ENCODE measurements around the gene SRL. TPM values are rescaled to one million over a fixed set of nuclear protein-coding genes. Genes with fewer than 3 reads are reported as not detected.
A peak's percentile ranks its signal among the peaks of the same experiment; 100 is the strongest.

The SRL gene
- total and polyA plus RNA-seq, 2 donors from 2014 or later: 2.6 to 3.3 TPM

- Histone ChIP-seq H3K27me3 (ENCODE audit: control insufficient read depth, insufficient read depth, low read length) (no peaks in the 10 kb centered on the region), H3K27ac (ENCODE audit: low read depth in 2 of 2, low read length in 2 of 2) (no peak overlapping the region), H3K4me3 (ENCODE audit: low read length in 3 of 3) (no peak overlapping the region), H3K36me3 (ENCODE audit: control insufficient read depth in 2 of 3, insufficient read depth in 3 of 3, low read length in 3 of 3) (peaks cover 0 to 7% (median 0%) of the 10 kb centered on the region in 3 donors), H3K4me1 (ENCODE audit: control insufficient read depth in 2 of 3, insufficient read depth in 2 of 3, low read depth in 1 of 3, low read length in 3 of 3) (peaks cover 0 to 5% (median 0%) of the 10 kb centered on the region in 3 donors), H3K9ac (ENCODE audit: low read length in 3 of 3) (no peak overlapping the region), H3K9me3 (ENCODE audit: control insufficient read depth in 2 of 3, insufficient read depth in 1 of 3, low read length in 3 of 3) (no peaks in the 10 kb centered on the region)
- TF ChIP-seq CTCF (IDR thresholded peaks at IDR 0.05; ENCODE audit: borderline replicate concordance, extremely low read depth, insufficient read depth): no peak
- intact Hi-C loops (cut with DNase I): loop anchor here (10.0 kb wide), 1 partner anchor 279 kb away; no protein-coding TSS in a partner anchor
- FAIRE-seq (no peak), DNase-seq (peak; percentile 85 to 96 (median 91))
These were observed 21.9 kb upstream of the SRL start for GRCh38 chr16:4263504-4264436.

GRCh38 chr16:4262303-4262835 is 20.5 kb upstream of the SRL start:
- Histone ChIP-seq H3K9ac (ENCODE audit: low read length in 3 of 3) (no peak overlapping the region), H3K27ac (ENCODE audit: low read depth in 2 of 2, low read length in 2 of 2) (no peak overlapping the region), H3K9me3 (ENCODE audit: control insufficient read depth in 2 of 3, insufficient read depth in 1 of 3, low read length in 3 of 3) (no peaks in the 10 kb centered on the region), H3K4me3 (ENCODE audit: low read length in 3 of 3) (no peak overlapping the region), H3K4me1 (ENCODE audit: control insufficient read depth in 2 of 3, insufficient read depth in 2 of 3, low read depth in 1 of 3, low read length in 3 of 3) (peaks cover 0 to 5% (median 0%) of the 10 kb centered on the region in 3 donors), H3K27me3 (ENCODE audit: control insufficient read depth, insufficient read depth, low read length) (no peaks in the 10 kb centered on the region), H3K36me3 (ENCODE audit: control insufficient read depth in 2 of 3, insufficient read depth in 3 of 3, low read length in 3 of 3) (peaks cover 0 to 7% (median 0%) of the 10 kb centered on the region in 3 donors)
- DNase-seq (no peak), FAIRE-seq (no peak)
- TF ChIP-seq CTCF (IDR thresholded peaks at IDR 0.05; ENCODE audit: borderline replicate concordance, extremely low read depth, insufficient read depth): no peak
- intact Hi-C loops (cut with DNase I): loop anchor here (10.0 kb wide), 1 partner anchor 278 kb away; no protein-coding TSS in a partner anchor

- Histone ChIP-seq H3K36me3 (ENCODE audit: control insufficient read depth in 2 of 3, insufficient read depth in 3 of 3, low read length in 3 of 3) (peaks cover 0 to 7% (median 0%) of the 10 kb centered on the region in 3 donors), H3K27ac (ENCODE audit: low read depth in 2 of 2, low read length in 2 of 2) (no peak overlapping the region), H3K9me3 (ENCODE audit: control insufficient read depth in 2 of 3, insufficient read depth in 1 of 3, low read length in 3 of 3) (no peaks in the 10 kb centered on the region), H3K27me3 (ENCODE audit: control insufficient read depth, insufficient read depth, low read length) (no peaks in the 10 kb centered on the region), H3K4me1 (ENCODE audit: control insufficient read depth in 2 of 3, insufficient read depth in 2 of 3, low read depth in 1 of 3, low read length in 3 of 3) (peaks cover 0 to 5% (median 0%) of the 10 kb centered on the region in 3 donors), H3K9ac (ENCODE audit: low read length in 3 of 3) (no peak overlapping the region), H3K4me3 (ENCODE audit: low read length in 3 of 3) (no peak overlapping the region)
- DNase-seq (peak in 4 of 5 donors; percentile 48 to 72 (median 54)), FAIRE-seq (no peak)
- peak; percentile 56 for TF ChIP-seq CTCF (IDR thresholded peaks at IDR 0.05; ENCODE audit: borderline replicate concordance, extremely low read depth, insufficient read depth)
- intact Hi-C loops (cut with DNase I): loop anchor here (10.0 kb wide), 1 partner anchor 277 kb away; no protein-coding TSS in a partner anchor
These were observed 19.8 kb upstream of the SRL start for GRCh38 chr16:4261557-4262172.
